Mucosa of gallbladder (tissue), 1 donor: ENCODE results near the gene MTFR2. TPM values are rescaled to one million over a fixed set of nuclear protein-coding genes. Genes with fewer than 3 reads are reported as not detected.

Source experiments
- DNase-seq: peaks from one replicate; pipeline ENCODE4 v3.0.0-alpha.2; 2020; ENCODE audit warnings: low spot score
- total RNA-seq: library from RNA; stranded (reverse); gene quantifications from one replicate; pipeline ENCODE4 v1.2.1, GENCODE V29; 2021
- donor health status: DM: no; HTN: no; CAD: no.

The MTFR2 gene
- total RNA-seq, 1 donor from 2014 or later: 0.58 TPM

DNA sequence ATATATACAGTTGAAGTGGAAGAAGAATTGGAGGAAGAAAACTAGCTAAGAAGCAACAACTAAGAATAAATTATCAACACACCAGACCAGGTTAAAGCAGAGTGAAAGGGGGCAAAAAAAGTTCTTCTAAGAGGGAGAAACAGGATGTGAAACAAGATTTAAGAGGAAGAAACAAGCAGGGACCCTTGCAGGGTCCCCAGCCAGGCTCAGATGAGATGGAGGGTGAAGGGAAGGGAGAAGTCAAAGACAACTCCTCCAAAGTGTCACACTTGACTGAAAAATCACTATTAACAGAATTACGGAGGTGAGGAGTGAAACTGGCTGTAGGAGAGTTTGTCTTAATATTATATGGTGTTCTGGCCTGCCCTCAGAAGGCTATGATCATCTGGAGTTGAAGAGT lies 65.4 kb downstream of the MTFR2 start:
- DNase-seq: no peak

DNA sequence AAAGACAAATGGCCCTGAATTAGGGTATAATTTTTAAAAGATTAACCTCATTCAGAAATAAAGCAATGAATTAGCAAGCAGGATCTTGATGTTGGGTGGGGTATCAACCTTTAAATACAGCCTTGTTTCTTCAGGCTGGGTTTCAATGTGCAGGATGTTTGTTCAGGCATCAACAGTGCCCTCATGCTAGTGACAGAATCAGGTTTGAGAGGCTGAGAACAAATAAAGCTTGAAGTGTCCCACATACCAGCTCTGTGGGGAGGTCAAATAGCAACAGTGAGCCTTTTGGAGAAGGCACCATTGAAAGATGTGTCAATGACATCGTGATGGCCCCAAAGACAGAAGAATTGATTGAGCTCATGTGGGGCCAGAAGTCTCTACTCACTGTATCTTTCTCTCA lies 68.2 kb downstream of the MTFR2 start:
- no peak for DNase-seq

DNA sequence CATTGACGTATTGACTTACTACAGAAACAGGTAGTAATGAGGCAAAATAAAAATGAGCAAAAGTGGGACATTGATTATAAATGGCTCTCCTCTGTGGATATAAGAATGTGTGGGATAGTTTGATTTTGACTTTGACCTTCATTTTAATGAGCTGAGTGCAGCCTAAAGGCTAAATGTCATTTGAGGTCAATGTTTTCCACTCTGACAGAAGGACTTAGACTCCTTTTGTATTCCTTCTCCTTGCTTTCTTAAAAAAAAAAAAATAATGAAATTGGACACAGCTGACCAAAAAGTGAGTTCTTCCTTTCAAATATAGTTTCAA lies 68.6 kb downstream of the MTFR2 start:
- no peak for DNase-seq

Other genes with a start within 250 kb of the MTFR2 start
- gene BCLAF1, start 39.5 kb upstream of the MTFR2 start, total RNA-seq: 109 TPM